GM10266 (cell line): ENCODE measurements around the gene STARD5.

Source experiments
- DNase-seq: peaks from one replicate; pipeline ENCODE4 v3.0.0; 2012; ENCODE audit errors: extremely low spot score
- TF ChIP-seq, protein P1 (sequence below): IDR thresholded peaks from 2 replicates; pipeline ENCODE4 v1.5.1; 2012; ENCODE audit warnings: mild to moderate bottlenecking, low read depth; ENCODE audit not compliant: control insufficient read depth, insufficient read depth; ENCODE audit errors: missing control alignments

STARD5 gene

DNA sequence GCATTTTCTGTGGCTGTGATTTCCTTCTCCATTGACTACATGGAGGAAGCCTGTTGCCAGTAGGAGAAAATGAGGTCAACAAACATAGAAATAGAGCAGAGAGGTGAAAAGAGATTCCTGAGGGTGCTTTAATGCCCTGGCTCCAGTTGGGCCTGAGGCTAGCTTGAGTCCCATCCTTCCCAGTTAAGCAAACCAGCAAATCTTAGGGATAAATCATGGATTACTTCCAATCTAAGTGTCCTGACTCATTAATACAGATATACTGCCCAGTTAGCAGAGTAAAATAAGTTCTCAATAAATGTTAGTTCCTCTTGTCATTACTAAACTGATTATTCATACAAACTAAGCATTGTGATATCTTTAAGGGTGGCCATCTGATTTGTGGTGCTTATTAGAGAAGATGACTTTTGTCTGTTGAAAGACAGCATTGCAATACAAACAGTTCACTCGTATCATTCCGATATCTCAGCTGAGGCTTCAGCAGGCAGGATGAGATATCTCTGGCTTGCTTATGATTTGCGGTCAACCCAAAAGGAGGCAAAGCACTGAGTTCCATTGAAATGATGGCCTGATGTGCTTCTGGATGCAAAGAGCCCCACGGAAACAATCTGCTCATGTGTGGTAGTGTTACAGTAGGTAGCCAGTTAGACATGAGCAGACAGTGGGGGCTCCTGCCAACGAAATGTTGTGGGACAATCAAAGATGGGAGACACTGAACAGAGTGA lies 6.6 kb upstream of the STARD5 start:
- TF ChIP-seq, protein P1, sequence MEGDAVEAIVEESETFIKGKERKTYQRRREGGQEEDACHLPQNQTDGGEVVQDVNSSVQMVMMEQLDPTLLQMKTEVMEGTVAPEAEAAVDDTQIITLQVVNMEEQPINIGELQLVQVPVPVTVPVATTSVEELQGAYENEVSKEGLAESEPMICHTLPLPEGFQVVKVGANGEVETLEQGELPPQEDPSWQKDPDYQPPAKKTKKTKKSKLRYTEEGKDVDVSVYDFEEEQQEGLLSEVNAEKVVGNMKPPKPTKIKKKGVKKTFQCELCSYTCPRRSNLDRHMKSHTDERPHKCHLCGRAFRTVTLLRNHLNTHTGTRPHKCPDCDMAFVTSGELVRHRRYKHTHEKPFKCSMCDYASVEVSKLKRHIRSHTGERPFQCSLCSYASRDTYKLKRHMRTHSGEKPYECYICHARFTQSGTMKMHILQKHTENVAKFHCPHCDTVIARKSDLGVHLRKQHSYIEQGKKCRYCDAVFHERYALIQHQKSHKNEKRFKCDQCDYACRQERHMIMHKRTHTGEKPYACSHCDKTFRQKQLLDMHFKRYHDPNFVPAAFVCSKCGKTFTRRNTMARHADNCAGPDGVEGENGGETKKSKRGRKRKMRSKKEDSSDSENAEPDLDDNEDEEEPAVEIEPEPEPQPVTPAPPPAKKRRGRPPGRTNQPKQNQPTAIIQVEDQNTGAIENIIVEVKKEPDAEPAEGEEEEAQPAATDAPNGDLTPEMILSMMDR, result no peak
- DNase-seq, result no peak

DNA sequence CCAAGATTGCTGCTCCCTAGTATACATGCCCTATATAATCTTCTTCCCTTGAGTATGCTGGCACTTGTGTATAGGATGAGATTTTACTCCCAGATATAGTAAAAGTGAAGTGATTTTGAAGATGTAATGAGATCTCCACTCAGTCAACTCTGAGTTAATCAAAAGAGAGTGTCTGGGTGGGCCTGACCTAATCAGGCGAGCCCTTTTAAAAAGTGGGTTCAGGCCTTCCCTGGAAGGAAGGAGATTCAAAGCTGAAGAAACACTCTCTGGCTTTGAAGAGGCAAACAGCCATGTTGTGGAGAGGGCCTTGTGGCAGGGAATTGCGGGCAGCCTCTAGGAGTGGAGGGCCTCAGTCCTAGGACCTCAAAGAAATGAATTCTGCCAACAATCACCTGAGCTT lies 5.5 kb upstream of the STARD5 start:
- no peak for DNase-seq
- TF ChIP-seq, protein P1, result no peak

DNA sequence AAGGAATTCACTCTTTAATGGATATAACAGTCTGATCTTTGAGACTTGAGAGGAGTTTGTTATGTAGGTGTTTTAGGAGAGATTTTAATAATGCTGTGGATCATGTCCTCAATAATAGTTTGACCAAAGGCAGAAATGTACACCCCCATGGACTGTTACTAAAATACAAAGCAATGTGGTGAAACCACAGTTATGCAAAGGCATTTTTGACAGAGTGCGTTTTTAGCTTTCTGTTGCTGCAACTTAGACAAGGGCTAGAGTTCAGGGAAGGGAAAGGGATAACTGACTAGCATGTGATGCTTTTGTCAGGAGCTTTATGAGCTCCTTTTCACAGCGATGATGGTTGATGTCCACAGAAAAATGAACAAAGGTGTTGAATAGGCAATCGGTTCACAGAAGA lies 3.6 kb upstream of the STARD5 start:
- no peak for DNase-seq

DNA sequence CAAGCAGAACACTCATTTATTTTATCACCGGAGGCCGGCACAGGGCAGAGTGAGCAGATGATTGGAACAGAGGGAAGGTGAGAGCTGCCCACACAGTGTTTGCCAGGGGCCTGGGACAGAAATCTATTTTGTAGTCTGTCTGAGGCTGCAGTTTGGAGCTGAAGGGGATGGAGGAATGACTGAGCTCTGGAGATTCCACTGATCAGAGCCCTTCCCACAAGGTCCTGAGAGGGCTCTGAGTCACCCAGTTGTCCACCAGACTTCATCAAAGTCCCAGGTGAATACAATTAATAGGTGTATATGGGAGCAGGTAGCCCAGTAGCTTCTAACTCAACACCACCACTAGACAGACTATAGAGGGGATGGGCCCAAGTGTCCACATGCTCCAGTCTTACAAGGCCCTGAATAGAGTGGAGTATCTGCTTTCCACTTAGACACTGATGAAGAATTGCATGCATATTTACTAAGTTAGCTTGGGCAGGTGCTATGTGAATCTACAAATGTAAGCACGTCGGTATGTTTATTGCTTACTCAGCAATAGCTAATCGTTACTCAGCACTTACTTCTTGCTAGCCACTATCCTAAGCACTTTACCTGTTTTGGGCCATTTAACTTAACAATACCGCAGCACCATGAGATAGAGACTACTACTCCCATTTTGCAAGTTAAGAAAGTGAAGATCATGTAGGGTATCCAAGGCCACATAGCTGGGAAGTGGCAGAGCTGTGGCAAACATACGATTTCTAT lies 2.7 kb upstream of the STARD5 start:
- TF ChIP-seq, protein P1, result no peak
- no peak for DNase-seq

More for the DNA sequence above, 3.6 kb upstream of the STARD5 start:
- TF ChIP-seq, protein P1, result no peak

DNA sequence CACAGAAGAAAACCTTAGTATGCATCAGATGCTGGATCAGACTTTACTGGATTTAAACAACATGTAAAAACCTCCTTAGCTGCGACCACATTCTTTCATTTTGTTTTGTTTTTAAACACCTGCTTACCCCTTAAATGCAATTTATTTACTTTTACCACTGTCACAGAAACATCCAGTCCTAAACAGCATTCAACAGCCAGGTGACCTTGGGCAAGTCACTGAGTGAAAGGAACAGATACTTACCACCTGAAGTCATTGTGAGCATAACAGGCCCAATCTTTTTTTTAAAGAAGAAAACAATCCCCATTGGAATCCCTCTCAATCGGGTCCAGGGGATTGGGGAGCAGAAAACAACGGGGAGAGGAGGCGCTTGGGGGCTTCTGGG lies 390 bp downstream of the STARD5 start:
- TF ChIP-seq, protein P1, result no peak
- DNase-seq, result no peak

DNA sequence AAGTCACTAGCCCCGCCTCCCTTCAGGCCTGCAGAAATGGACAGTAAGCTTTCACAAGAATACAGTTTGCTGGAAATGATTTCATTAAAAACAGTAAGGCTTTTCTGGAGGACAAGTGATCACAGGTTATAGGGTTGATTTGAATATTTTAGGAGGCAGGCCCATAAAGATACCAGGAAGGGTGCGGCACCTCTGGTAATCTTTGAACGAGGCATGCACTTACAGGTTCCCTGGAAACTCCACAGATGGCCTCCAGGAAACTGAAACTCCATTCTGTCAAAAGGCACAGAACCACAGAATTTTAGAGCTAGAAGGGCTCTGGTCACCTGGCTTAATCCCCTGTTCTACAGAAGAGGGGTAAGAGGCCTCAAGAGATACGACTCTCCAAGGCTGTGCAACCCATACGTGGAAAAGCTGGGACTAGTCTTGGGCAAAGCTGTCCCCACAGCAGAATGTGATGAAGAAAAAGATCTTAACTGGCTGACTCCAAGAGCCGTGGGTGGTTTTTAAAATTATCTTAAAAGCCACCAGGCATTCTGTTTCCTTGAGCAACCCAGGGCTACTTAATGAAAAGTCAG lies 1.2 kb downstream of the STARD5 start:
- TF ChIP-seq, protein P1, result no peak
- DNase-seq, result no peak

DNA sequence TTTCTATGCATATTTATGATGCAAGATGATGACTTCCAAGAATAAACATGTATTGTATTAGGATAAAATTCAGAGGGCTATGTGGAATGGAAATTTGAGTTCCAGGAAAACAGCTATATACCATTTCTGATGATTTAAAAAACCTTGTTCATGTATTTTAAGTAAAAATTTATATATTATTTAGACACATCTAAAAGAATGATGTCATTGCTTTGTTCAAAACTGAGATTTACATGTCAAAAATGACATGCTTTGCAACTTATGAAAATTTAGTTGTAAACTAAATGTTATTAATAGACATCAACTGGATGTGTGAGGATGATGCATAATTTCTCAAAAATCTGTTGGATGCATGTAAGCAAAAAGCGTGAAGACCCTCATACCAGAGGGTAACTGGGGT lies 2.3 kb downstream of the STARD5 start:
- TF ChIP-seq, protein P1, result no peak
- DNase-seq, result no peak
